HCT116 (cell line): ENCODE results near the gene HDLBP. TPM values are rescaled to one million over a fixed set of nuclear protein-coding genes. Genes with fewer than 3 reads are reported as not detected.

Experiments used
- ATAC-seq: fragments of 200-7000 bp; cut with Tn5 transposase; 2 replicates; pipeline ENCODE4 v1.9.1; 2020; ENCODE audit warnings: mild to moderate bottlenecking, moderate library complexity
- BruUV-seq: library from RNA; stranded (reverse); fragments of 400-500 nt; replicated peaks from 2 replicates; lab custom pipeline; 2021; lab: Mats Ljungman, UMichigan
- CTCF ChIA-PET: fragments of 300-600 bp; sonication (Branson Sonifier 250); formaldehyde crosslinking; loops from one replicate; lab custom pipeline; 2021; ENCODE audit warnings: antibody characterized with exemption; lab: Charles Lee
- POLR2A ChIA-PET: fragments of 300-600, 350-600 bp; sonication (Branson Sonifier 250); formaldehyde crosslinking; loops from one replicate; lab custom pipeline; 2021; ENCODE audit warnings: antibody characterized with exemption; lab: Charles Lee
- RAD21 ChIA-PET, 2 experiments: fragments of 300-600 bp; sonication (Branson Sonifier 250); formaldehyde crosslinking; loops; one replicate each; lab custom pipeline; 2023; ENCODE audit warnings: low total read pairs in 2 of 2; ENCODE audit not compliant: uncharacterized antibody in 2 of 2, unreplicated experiment in 2 of 2, low non-redundant PET in 1 of 2; lab: Charles Lee
- DNase-seq: peaks from one replicate; pipeline ENCODE4 v3.0.0-alpha.2; 2010; ENCODE audit warnings: low read depth, low spot score
- H2AFZ ChIP-seq: fragments of 200-600 bp; shearing (Covaris generic), sonication (generic); 2 replicates; pipeline ENCODE4 v1.6.1; 2017; ENCODE audit warnings: low read depth, mixed run types, mixed read lengths, antibody characterized with exemption, low read length; ENCODE audit not compliant: poor library complexity, severe bottlenecking
- H3K27ac ChIP-seq: 2 replicates; pipeline ENCODE4 v1.5.1; 2012; ENCODE audit warnings: low read depth, low read length
- H3K27me3 ChIP-seq: fragments of 200-600 bp; sonication (generic); 2 replicates; pipeline ENCODE4 v1.6.1; 2016; ENCODE audit warnings: mixed run types, low read length, mixed read lengths; ENCODE audit not compliant: insufficient read depth
- H3K36me3 ChIP-seq, 2 experiments: fragments of 200-500 bp in 1 of 2; fragments of 200-600 bp in 1 of 2; sonication (Bioruptor generic) in 1 of 2; sonication (generic) in 1 of 2; 2 replicates each; pipeline versions ENCODE4 v1.5.1 to v1.6.1; 2014 to 2016; ENCODE audit warnings: low read length in 2 of 2, inconsistent platforms in 1 of 2, mixed read lengths in 1 of 2, mixed run types in 1 of 2; ENCODE audit not compliant: insufficient read depth in 2 of 2, control insufficient read depth in 1 of 2
- H3K4me1 ChIP-seq, 2 experiments: fragments of 200-600 bp in 1 of 2; sonication (generic) in 1 of 2; 2 replicates each; pipeline versions ENCODE4 v1.5.1 to v1.6.1; 2012 to 2017; ENCODE audit warnings: low read length in 2 of 2, inconsistent platforms in 1 of 2, mild to moderate bottlenecking in 1 of 2, mixed read lengths in 1 of 2, mixed run types in 1 of 2, moderate library complexity in 1 of 2; ENCODE audit not compliant: insufficient read depth in 2 of 2, control insufficient read depth in 1 of 2
- H3K4me2 ChIP-seq: fragments of 200-600 bp; sonication (generic); 2 replicates; pipeline ENCODE4 v1.6.1; 2017; ENCODE audit warnings: mixed run types, low read length, mixed read lengths
- H3K4me3 ChIP-seq, 2 experiments: fragments of 200-600 bp in 1 of 2; sonication (generic) in 1 of 2; replicated peaks in 1 of 2; 2 replicates each; pipeline ENCODE4 v1.5.1; 2011 to 2016; ENCODE audit warnings: low read length in 2 of 2, control low read depth in 1 of 2, low read depth in 1 of 2, mild to moderate bottlenecking in 1 of 2, mixed read lengths in 1 of 2, mixed run types in 1 of 2
- H3K79me2 ChIP-seq: fragments of 200-600 bp; sonication (generic); 2 replicates; pipeline ENCODE4 v1.6.1; 2017; ENCODE audit warnings: mild to moderate bottlenecking, mixed run types, low read length, moderate library complexity, mixed read lengths; ENCODE audit not compliant: insufficient read depth
- H3K9ac ChIP-seq: fragments of 200-600 bp; sonication (generic); 2 replicates; pipeline ENCODE4 v1.6.1; 2016; ENCODE audit warnings: low read length, mixed read lengths
- H3K9me2 ChIP-seq: fragments of 200-600 bp; sonication (generic), shearing (Covaris generic); 2 replicates; pipeline ENCODE4 v1.6.1; 2017; ENCODE audit warnings: mixed run types, mild to moderate bottlenecking, moderate library complexity; ENCODE audit not compliant: insufficient read depth
- H3K9me3 ChIP-seq, 2 experiments: fragments of 200-500 bp in 1 of 2; fragments of 200-600 bp in 1 of 2; sonication (Bioruptor generic) in 1 of 2; sonication (generic) in 1 of 2; 2 replicates each; pipeline ENCODE4 v1.6.1; 2014 to 2017; ENCODE audit warnings: low read length in 2 of 2, mixed read lengths in 2 of 2, inconsistent platforms in 1 of 2, low read depth in 1 of 2, mild to moderate bottlenecking in 1 of 2, mixed run types in 1 of 2, moderate library complexity in 1 of 2; ENCODE audit not compliant: control insufficient read depth in 1 of 2, insufficient read depth in 1 of 2
- H4K20me1 ChIP-seq: fragments of 200-600 bp; sonication (generic), shearing (Covaris generic); 2 replicates; pipeline ENCODE4 v1.6.1; 2017; ENCODE audit warnings: mixed run types, mild to moderate bottlenecking, moderate library complexity; ENCODE audit not compliant: insufficient read depth
- ATF3 ChIP-seq: IDR thresholded peaks from 2 replicates; pipeline ENCODE4 v1.6.1; 2012
- CEBPB ChIP-seq: IDR thresholded peaks from 2 replicates; pipeline ENCODE4 v1.6.1; 2012; ENCODE audit warnings: low read depth
- EGR1 ChIP-seq: IDR thresholded peaks from 2 replicates; pipeline ENCODE4 v1.6.1; 2012; ENCODE audit warnings: low read depth
- ELF1 ChIP-seq: IDR thresholded peaks from 2 replicates; pipeline ENCODE4 v1.6.1; 2012; ENCODE audit warnings: low read depth, borderline replicate concordance
- EZH2 ChIP-seq: fragments of 200-600 bp; sonication (generic); IDR thresholded peaks from 2 replicates; pipeline ENCODE4 v1.6.1; 2017; ENCODE audit warnings: antibody characterized with exemption, mixed run types
- EZH2phosphoT487 ChIP-seq: fragments of 200-600 bp; IDR thresholded peaks from 2 replicates; pipeline ENCODE4 v1.6.1; 2018; ENCODE audit warnings: antibody characterized with exemption, borderline replicate concordance
- FOSL1 ChIP-seq: IDR thresholded peaks from 2 replicates; pipeline ENCODE4 v1.6.1; 2012; ENCODE audit warnings: low read depth
- POLR2A ChIP-seq: IDR thresholded peaks from 2 replicates; pipeline ENCODE4 v1.7.0; 2011; ENCODE audit warnings: borderline replicate concordance; ENCODE audit not compliant: insufficient read depth, insufficient read length; ENCODE audit errors: extremely low read depth
- RAD21 ChIP-seq: IDR thresholded peaks from 2 replicates; pipeline ENCODE4 v1.6.1; 2012; ENCODE audit warnings: low read depth, mild to moderate bottlenecking
- REST ChIP-seq: IDR thresholded peaks from 2 replicates; pipeline ENCODE4 v1.6.1; 2012; ENCODE audit warnings: low read depth
- SIN3A ChIP-seq: IDR thresholded peaks from 2 replicates; pipeline ENCODE4 v1.6.1; 2012; ENCODE audit warnings: low read depth
- SRF ChIP-seq: IDR thresholded peaks from 2 replicates; pipeline ENCODE4 v1.6.1; 2012; ENCODE audit warnings: low read depth
- TCF7L2 ChIP-seq: IDR thresholded peaks from 2 replicates; pipeline ENCODE4 v1.7.0; 2011; ENCODE audit warnings: borderline replicate concordance, inconsistent platforms; ENCODE audit not compliant: insufficient read depth, insufficient read length; ENCODE audit errors: extremely low read depth
- YY1 ChIP-seq: IDR thresholded peaks from 2 replicates; pipeline ENCODE4 v1.6.1; 2011; ENCODE audit warnings: low read length, low read depth, moderate library complexity, mild to moderate bottlenecking; ENCODE audit not compliant: insufficient replicate concordance; ENCODE audit errors: extremely low read depth
- ZBTB33 ChIP-seq: IDR thresholded peaks from 2 replicates; pipeline ENCODE4 v1.6.1; 2011; ENCODE audit warnings: mild to moderate bottlenecking, low read length, moderate library complexity; ENCODE audit not compliant: insufficient replicate concordance; ENCODE audit errors: extremely low read depth
- ZFX ChIP-seq: fragments of 450-650 bp; IDR thresholded peaks from 2 replicates; pipeline ENCODE4 v1.6.1; 2017
- intact Hi-C: fragments of 100-400 bp; cut with micrococcal nuclease; formaldehyde crosslinking; loops from 2 replicates; pipeline ENCODE4 v1.10.0; 2022
- total RNA-seq: library from RNA; stranded (reverse); gene quantifications from one replicate; pipeline ENCODE4 v1.2.1, GENCODE V29; 2021; ENCODE audit not compliant: unreplicated experiment
- TF ChIP-seq, protein P1 (sequence below): IDR thresholded peaks from 2 replicates; pipeline ENCODE4 v1.6.1; 2012

The HDLBP gene
- total RNA-seq, 1 experiment from 2014 or later = 462 TPM

- Histone ChIP-seq H3K27me3 (no peaks in the 10 kb centered on the region), H4K20me1 (peaks cover 4% of the 10 kb centered on the region; the same call in 1 of the 2 replicates), H3K9me3 (no peaks in the 10 kb centered on the region), H2AFZ (no peak overlapping the region), H3K4me1 (no peaks in the 10 kb centered on the region), H3K4me2 (no peak overlapping the region), H3K9me2 (no peaks in the 10 kb centered on the region), H3K79me2 (peaks cover 41% of the 10 kb centered on the region), H3K36me3 (peaks cover 77 to 81% of the 10 kb centered on the region in 2 experiments), H3K9ac (no peak overlapping the region), H3K27ac (no peak overlapping the region), H3K4me3 (no peak overlapping the region)
- TF ChIP-seq POLR2A = no peak
- no peak for TF ChIP-seq EZH2
- TF ChIP-seq EZH2phosphoT487 = no peak
- TF ChIP-seq SIN3A = no peak
- no peak for TF ChIP-seq TCF7L2
- TF ChIP-seq EGR1 = no peak
- TF ChIP-seq YY1 = no peak
- no peak for TF ChIP-seq CEBPB
- no peak for TF ChIP-seq ZFX
- TF ChIP-seq, protein P1, sequence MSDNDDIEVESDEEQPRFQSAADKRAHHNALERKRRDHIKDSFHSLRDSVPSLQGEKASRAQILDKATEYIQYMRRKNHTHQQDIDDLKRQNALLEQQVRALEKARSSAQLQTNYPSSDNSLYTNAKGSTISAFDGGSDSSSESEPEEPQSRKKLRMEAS = no peak
- no peak for TF ChIP-seq ATF3
- TF ChIP-seq ELF1 = no peak
- TF ChIP-seq RAD21 = no peak
- TF ChIP-seq SRF = no peak
- TF ChIP-seq ZBTB33 = no peak
- TF ChIP-seq FOSL1 = no peak
- no peak for TF ChIP-seq REST
- no TSS peak for BruUV-seq
- no peak for DNase-seq
- CTCF ChIA-PET = no interaction called here
- RAD21 ChIA-PET = no interaction called here
- POLR2A ChIA-PET = no interaction called here
- ATAC-seq = no peak
- intact Hi-C loops = no loop called here
Observed at GRCh38 chr2:241240320-241241004, 75.0 kb downstream of the HDLBP start.
